ENCODE measurements around the gene LRRN1. TPM values are rescaled to one million over a fixed set of nuclear protein-coding genes. Genes with fewer than 3 reads are reported as not detected.

The LRRN1 gene
- total and polyA plus RNA-seq, 10 donors: 0.20 to 8.0 (median 4.1) TPM

DNA sequence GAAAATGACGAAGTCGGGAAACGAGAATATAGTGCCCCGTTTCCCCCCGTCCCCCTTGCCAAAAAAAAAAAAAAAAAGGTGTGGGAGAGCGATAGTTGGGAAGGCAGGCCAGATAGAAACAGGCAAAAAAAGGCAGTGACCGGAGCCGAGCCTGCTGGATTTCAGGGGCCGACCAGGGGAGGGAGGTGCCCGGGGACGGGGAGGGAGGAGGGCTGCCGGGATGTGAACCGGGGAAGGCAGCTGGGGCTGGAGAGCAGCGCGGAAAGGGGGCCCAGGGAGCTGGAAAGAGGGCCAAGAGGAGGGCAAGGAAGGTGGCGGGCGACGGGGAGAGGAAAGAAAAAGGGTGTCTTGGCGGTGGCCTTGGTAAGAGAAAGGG lies 837 bp downstream of the LRRN1 start:
- Histone ChIP-seq H3K4me1 (peaks cover 0 to 43% (median 17%) of the 10 kb centered on the region in 6 donors), H3K36me3 (no peaks in the 10 kb centered on the region), H3K9me3 (peaks cover 0 to 7% (median 0%) of the 10 kb centered on the region in 8 donors), H3K27ac (peak overlapping the region in 4 of 8 donors; percentile 69 to 81 (median 76)), H3K27me3 (replicated peaks in 1 of 7) (peaks cover 0 to 65% (median 17%) of the 10 kb centered on the region in 7 donors), H3K4me3 (peak overlapping the region; percentile 53 to 77 (median 66))
- TF ChIP-seq CTCF (IDR thresholded peaks at IDR 0.05 in 8 of 11, conservative IDR thresholded peaks at IDR 0.05 in 3 of 11): no peak
- no peak for TF ChIP-seq POLR2AphosphoS5 (IDR thresholded peaks at IDR 0.05)
- no peak for TF ChIP-seq POLR2A (IDR thresholded peaks at IDR 0.05)
- peak; percentile 82 for DNase-seq
- 0 to 2% (median 1%) methylated on average over 19 of the region's 19 CpGs for WGBS, 5 donors
- intact Hi-C loops (cut with DNase I; ENCODE audit: low total_unique reads): no loop called here

DNA sequence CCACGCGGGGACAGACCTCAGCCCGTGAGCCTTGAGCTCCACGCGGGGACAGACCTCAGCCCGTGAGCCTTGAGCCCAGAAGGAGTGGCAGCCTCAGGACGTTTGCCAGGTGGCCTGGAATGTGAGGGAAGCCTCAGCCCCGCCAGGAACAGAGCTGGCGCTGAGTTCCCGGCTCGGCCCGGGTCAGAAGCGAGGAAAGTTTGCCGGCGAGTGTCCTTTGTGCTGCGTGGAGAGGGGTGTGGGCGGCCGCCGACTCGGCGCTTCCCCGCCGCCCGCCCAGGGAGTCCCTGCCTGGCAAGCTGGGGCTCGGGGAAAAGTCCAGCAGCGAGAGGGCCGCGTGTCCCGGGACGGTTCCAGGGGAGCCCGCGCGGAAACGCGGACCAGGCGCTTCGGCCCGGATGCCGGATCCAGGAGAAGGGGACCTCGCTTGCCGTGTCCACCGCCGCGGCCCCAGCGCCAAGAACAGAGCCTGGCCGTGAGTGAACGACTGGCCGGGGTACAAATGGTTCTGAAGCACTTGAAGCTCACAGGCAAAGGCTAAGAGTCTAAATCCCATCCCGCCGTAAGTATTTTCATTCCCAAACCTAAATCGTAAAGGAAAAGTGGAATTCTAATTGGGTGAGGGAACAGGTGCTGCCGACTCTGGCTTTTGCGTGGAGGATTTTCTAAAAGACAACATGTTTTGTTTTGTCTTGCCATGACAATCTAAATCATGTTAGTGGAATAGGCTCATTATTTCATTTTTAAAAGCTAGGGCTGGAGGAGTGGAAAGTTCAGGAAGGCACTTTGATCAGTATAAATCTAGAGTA lies 1.7 kb downstream of the LRRN1 start:
- peaks cover 0 to under 1% (median 0%) of the 10 kb centered on the region in 8 donors for H3K9me3 ChIP-seq
- peaks cover 0 to 65% (median 17%) of the 10 kb centered on the region in 7 donors for H3K27me3 ChIP-seq (replicated peaks in 1 of 7)
- peak overlapping the region in 2 of 8 donors; percentile 6 to 81 for H3K27ac ChIP-seq
- WGBS, 5 donors: 9 to 16% (median 12%) methylated on average over 27 to 53 of the region's 53 CpGs
- intact Hi-C loops (cut with DNase I; ENCODE audit: low total_unique reads): no loop called here
- peaks cover 0 to 43% (median 17%) of the 10 kb centered on the region in 6 donors for H3K4me1 ChIP-seq
- DNase-seq: peak; percentile 84
- TF ChIP-seq POLR2AphosphoS5 (IDR thresholded peaks at IDR 0.05): no peak
- no peaks in the 10 kb centered on the region for H3K36me3 ChIP-seq
- peak overlapping the region in 7 of 8 donors; percentile 58 to 77 (median 67) for H3K4me3 ChIP-seq

DNA sequence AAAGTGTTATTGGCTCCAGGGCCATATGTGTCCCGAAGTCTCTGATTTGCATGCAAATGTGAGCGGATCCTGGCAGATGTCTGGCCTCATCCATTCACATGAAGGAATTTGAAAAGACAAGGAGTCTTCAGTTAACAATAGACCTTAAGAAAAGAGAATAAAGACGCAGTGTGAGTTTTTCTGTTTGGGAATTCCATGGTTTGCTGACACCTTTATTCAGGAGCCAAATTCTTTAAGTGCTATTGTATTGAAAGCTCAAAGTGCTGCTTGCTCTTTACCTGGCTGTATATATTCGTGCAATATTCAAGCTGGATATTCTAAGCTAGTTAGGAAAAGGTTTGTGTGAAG lies 2.2 kb downstream of the LRRN1 start:
- TF ChIP-seq CTCF (IDR thresholded peaks at IDR 0.05 in 8 of 11, conservative IDR thresholded peaks at IDR 0.05 in 3 of 11) (no peak), POLR2AphosphoS5 (IDR thresholded peaks at IDR 0.05) (no peak), POLR2A (IDR thresholded peaks at IDR 0.05) (no peak)
- Histone ChIP-seq H3K36me3 (no peaks in the 10 kb centered on the region), H3K27me3 (replicated peaks in 1 of 7) (peaks cover 0 to 64% (median 17%) of the 10 kb centered on the region in 7 donors), H3K4me1 (peaks cover 0 to 43% (median 17%) of the 10 kb centered on the region in 6 donors), H3K4me3 (peak overlapping the region in 1 of 8 donors; percentile 77), H3K9me3 (no peaks in the 10 kb centered on the region), H3K27ac (no peak overlapping the region)
- 66 to 81% (median 80%) methylated on average over 4 of the region's 4 CpGs for WGBS, 5 donors
- no peak for DNase-seq
- intact Hi-C loops (cut with DNase I; ENCODE audit: low total_unique reads): no loop called here

DNA sequence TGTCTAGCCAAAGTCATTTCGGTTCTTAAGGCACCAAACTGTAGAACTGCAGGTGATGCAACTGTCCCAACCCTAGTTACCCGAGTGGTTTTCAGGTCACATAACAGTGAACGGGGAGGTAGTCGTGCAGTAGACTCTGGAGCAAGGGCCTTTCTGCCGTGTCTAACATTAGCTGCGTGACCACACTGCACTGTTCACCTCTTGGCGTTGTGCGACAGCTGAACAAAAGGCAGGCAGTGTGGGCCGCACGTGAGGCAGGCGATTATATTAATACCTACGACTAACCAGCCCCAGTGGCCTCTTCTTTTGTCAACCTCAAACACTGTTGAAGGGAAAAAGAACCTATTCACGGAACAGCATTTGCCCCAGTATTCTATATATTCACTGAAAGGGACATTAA lies 2.8 kb downstream of the LRRN1 start:
- Histone ChIP-seq H3K36me3 (no peaks in the 10 kb centered on the region), H3K27ac (no peak overlapping the region), H3K4me3 (no peak overlapping the region), H3K27me3 (replicated peaks in 1 of 7) (peaks cover 0 to 58% (median 17%) of the 10 kb centered on the region in 7 donors), H3K9me3 (no peaks in the 10 kb centered on the region), H3K4me1 (peaks cover 0 to 43% (median 17%) of the 10 kb centered on the region in 6 donors)
- DNase-seq: no peak
- 70 to 86% (median 79%) methylated on average over 13 of the region's 13 CpGs for WGBS, 5 donors
- no peak for TF ChIP-seq CTCF (IDR thresholded peaks at IDR 0.05 in 8 of 11, conservative IDR thresholded peaks at IDR 0.05 in 3 of 11)
- TF ChIP-seq POLR2AphosphoS5 (IDR thresholded peaks at IDR 0.05): no peak
- TF ChIP-seq POLR2A (IDR thresholded peaks at IDR 0.05): no peak
- intact Hi-C loops (cut with DNase I; ENCODE audit: low total_unique reads): no loop called here

Measured in spleen (tissue), 11 donors.